Measurements from ENCODE around the gene TBCB.
"Not testable (repeated sequence)": the region's sequence is repeated elsewhere in the genome, so short reads cannot be mapped to it uniquely, and the experiment has no call there.

- not testable (repeated sequence) for TF ChIP-seq CTCF (IDR thresholded peaks at IDR 0.05; ENCODE audit: insufficient read depth, low read length, poor library complexity, severe bottlenecking); EZH2phosphoT487 (conservative IDR thresholded peaks at IDR 0.05; ENCODE audit: low read length)
These were observed 19.6 kb downstream of the TBCB start for GRCh38 chr19:36134867-36135266.

Data from SU-DHL-6 (cell line).